Lower leg skin (tissue), 3 donors: ENCODE measurements around the gene UBE2I.

ENCODE experiments used
- CTCF ChIP-seq, 3 donors: fragments of 450-650 bp; IDR thresholded peaks; one replicate each; pipeline ENCODE4 v1.5.1; 2016; ENCODE audit warnings: antibody characterized with exemption in 3 of 3, mild to moderate bottlenecking in 3 of 3, moderate library complexity in 2 of 3
- POLR2A ChIP-seq, 2 donors: fragments of 450-650 bp; IDR thresholded peaks; one replicate each; pipeline ENCODE4 v1.6.1; 2016 to 2017; ENCODE audit warnings: antibody characterized with exemption in 2 of 2, mild to moderate bottlenecking in 1 of 2, moderate library complexity in 1 of 2

- TF ChIP-seq CTCF (IDR thresholded peaks at IDR 0.05) (no peak), POLR2A (IDR thresholded peaks at IDR 0.05) (no peak)
Observed at GRCh38 chr16:1282324-1282973, 27.0 kb upstream of the UBE2I start.
